Epithelial cell of esophagus (primary cell): ENCODE results near the gene NFIB.
A peak's percentile ranks its signal among the peaks of the same experiment; 100 is the strongest.

Experiments used
- DNase-seq: peaks from one replicate; pipeline ENCODE4 v3.0.0; 2010; ENCODE audit warnings: low read depth
- H3K4me3 ChIP-seq: 2 replicates; pipeline ENCODE4 v1.5.1; 2011; ENCODE audit warnings: mild to moderate bottlenecking, low read length, control low read depth
- TF ChIP-seq, protein P1 (sequence below): IDR thresholded peaks from 2 replicates; pipeline ENCODE4 v1.5.1; 2011; ENCODE audit warnings: low read depth, mild to moderate bottlenecking, low read length, control low read depth, inconsistent platforms; ENCODE audit not compliant: insufficient read depth; ENCODE audit errors: missing control alignments

NFIB gene

GRCh38 chr9:14258660-14259239 lies 55.2 kb downstream of the NFIB start:
- peak; percentile 75 for DNase-seq
- TF ChIP-seq, protein P1, sequence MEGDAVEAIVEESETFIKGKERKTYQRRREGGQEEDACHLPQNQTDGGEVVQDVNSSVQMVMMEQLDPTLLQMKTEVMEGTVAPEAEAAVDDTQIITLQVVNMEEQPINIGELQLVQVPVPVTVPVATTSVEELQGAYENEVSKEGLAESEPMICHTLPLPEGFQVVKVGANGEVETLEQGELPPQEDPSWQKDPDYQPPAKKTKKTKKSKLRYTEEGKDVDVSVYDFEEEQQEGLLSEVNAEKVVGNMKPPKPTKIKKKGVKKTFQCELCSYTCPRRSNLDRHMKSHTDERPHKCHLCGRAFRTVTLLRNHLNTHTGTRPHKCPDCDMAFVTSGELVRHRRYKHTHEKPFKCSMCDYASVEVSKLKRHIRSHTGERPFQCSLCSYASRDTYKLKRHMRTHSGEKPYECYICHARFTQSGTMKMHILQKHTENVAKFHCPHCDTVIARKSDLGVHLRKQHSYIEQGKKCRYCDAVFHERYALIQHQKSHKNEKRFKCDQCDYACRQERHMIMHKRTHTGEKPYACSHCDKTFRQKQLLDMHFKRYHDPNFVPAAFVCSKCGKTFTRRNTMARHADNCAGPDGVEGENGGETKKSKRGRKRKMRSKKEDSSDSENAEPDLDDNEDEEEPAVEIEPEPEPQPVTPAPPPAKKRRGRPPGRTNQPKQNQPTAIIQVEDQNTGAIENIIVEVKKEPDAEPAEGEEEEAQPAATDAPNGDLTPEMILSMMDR = no peak
- no peak overlapping the region for H3K4me3 ChIP-seq

DNA sequence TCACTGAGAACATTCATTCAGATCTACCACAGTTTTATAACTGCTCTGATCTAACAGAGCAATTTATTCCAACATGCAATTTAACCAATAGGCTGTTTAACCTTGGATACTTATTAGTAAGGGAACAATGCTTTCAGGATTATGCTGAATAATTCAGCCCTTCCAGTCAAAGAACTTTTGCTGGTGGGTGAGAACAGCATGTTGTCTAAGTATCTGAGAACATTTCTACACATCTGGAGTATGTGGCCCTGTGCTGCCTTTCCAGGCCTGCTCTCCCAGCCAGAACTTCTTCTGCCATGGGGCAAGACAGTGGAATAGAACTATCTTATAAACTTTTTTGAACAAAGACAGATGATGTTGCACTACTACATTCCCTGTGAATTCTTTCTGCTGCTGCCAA lies 55.8 kb downstream of the NFIB start:
- TF ChIP-seq, protein P1 = no peak
- H3K4me3 ChIP-seq = no peak overlapping the region
- no peak for DNase-seq

DNA sequence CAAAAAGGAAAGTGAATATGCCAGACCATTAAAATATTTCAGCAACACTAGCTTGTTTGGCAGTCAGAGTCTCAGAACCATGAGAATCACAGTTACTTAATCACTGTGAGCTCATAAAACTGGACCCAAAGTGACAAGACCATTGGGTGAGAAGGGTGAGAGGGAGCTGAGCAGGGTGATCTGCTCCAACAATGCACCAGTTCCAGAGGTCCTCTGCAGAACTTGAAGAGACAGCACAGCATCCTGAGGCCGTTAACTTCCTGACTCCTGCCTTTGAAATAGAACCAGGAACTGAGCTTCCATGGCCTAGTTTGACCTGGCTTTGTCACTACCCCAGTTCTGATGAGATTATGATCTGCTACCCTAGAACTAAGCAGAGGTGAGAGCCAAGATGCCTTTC lies 57.4 kb downstream of the NFIB start:
- DNase-seq = no peak
- H3K4me3 ChIP-seq = no peak overlapping the region
- TF ChIP-seq, protein P1 = no peak

DNA sequence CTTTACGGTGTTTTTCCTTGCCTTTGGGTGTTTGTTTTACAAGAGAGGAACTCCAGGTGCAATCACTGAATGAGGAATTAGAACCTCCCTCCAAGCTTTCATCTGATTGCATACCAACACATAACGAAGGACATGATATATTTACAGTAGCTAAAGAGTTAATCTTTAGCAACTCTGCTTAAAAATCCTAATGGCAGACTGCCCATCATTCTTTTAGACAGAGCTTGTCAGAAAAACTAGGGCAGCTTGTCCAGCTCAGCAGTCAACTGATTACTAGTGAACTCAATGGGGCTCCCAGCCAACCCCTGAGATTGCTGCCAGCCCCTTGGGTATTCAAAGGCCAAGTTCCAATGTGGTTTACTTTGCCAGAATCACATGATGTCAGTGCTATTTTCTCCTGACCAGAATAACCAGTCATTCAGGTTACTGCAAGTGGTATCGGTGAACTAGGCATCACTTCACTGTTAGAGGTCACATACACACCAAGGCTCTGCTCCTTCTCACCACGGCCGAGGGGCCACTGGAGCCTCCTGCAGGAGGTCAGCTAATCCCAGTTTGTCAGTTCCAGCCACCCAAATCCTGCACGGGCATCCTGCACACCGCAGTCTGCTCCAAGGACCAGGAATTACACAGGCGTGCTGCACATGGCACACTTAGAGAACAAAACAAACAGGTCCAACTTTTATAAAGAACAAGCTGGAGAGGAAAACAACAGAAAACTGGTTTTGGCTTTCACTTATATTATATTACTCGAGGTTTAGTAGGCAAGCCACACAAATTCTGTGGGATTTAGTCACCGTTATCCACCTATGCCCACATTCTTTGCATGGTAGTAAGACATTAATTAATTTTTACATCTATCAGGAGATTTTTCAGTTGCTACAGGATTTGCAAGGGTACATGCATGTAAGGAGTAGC lies 62.5 kb downstream of the NFIB start:
- peak; percentile 95 for DNase-seq
- H3K4me3 ChIP-seq = peak overlapping the region; percentile 18
- TF ChIP-seq, protein P1 = no peak

DNA sequence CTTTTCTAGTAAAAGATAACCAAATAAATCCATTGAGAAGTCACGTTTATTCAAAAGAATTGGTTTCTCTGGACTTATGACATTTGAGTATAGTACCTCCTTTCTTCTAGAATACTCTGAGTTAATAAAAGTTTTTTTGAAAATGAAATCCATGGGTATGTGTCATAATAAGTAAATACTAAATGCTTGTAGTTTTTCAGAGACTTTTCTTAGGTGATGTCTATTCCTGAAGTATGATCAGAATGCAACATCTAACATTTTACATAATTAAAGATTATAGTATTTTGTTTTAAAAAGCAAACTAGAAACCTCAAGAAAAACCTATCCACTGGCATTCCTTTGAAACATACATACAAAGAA lies 63.2 kb downstream of the NFIB start:
- TF ChIP-seq, protein P1 = no peak
- DNase-seq = no peak
- no peak overlapping the region for H3K4me3 ChIP-seq

DNA sequence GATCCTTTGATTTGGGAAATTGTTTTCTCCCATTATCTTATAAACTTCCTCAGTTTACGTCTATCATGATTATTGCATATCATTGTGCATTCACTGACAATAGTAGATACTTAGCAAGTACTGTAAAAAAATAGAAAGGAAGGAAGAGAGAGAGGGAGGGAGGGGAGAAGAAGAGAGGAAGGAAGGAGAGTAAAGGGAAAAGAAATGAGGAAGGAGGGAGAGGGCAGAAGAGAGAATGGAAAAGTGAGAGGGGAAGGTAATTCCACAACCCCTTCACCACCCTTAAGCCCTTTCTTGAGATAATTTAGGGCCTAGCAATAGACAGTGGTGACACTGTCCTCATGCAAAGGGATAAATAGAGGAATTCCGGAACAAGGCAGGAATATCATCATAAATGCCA lies 64.4 kb downstream of the NFIB start:
- no peak for DNase-seq
- TF ChIP-seq, protein P1 = no peak
- H3K4me3 ChIP-seq = no peak overlapping the region

- H3K4me3 ChIP-seq = no peak overlapping the region
- DNase-seq = no peak
- TF ChIP-seq, protein P1 = no peak
These were observed 65.8 kb downstream of the NFIB start for GRCh38 chr9:14248149-14248548.
